Nephron (organoid): Measurements from ENCODE around the gene KCNJ4.

ENCODE experiments used
- H3K27ac Mint-ChIP-seq, 3 experiments: 2 replicates each; pipeline ENCODE4 v1.8.0; 2020; ENCODE audit warnings: mixed read lengths in 3 of 3, mild to moderate bottlenecking in 2 of 3, moderate library complexity in 1 of 3
- H3K27me3 Mint-ChIP-seq: 2 replicates; pipeline ENCODE4 v1.8.0; 2021; ENCODE audit warnings: low read depth, mild to moderate bottlenecking, moderate library complexity, mixed read lengths
- H3K36me3 Mint-ChIP-seq: 2 replicates; pipeline ENCODE4 v1.8.0; 2020; ENCODE audit warnings: low read depth, mixed read lengths
- H3K4me1 Mint-ChIP-seq: 2 replicates; pipeline ENCODE4 v1.8.0; 2020; ENCODE audit warnings: mixed read lengths
- H3K4me3 Mint-ChIP-seq, 3 experiments: 2 replicates each; pipeline ENCODE4 v1.8.0; 2020; ENCODE audit warnings: mild to moderate bottlenecking in 3 of 3, mixed read lengths in 3 of 3, moderate library complexity in 2 of 3
- H3K9me3 Mint-ChIP-seq: 2 replicates; pipeline ENCODE4 v1.8.0; 2020; ENCODE audit warnings: mixed read lengths
- CTCF ChIP-seq, 3 experiments: fragments of 200-600 bp; sonication (generic); IDR thresholded peaks; one replicate each; pipeline ENCODE4 v1.5.0; 2021; ENCODE audit warnings: antibody characterized with exemption in 3 of 3; ENCODE audit not compliant: unreplicated experiment in 3 of 3

Gene KCNJ4

DNA sequence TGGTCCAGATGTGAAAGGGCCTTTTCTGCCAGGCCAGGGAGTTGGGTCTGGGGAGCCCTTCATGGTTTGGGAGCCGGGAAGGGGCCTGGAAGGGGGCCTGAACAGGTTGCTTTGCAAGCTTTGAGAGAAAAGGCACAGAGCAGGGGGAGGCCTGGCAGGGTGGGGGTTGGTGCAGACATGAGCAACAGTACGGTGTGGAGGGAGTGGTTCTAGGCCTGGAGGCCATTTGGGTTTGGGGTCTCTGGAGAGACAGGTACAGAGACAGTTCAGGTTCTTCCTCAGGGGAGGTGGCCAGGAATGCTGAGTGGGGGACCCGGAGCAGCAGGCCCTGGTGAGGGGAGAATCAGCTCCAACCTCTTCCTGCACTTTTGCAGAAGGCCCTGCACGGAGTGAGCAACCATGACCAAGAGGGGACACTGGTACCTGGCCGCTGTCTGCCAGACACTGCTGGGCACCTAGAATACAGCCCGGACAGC, 14.3 kb upstream of the KCNJ4 start:
- peaks cover 15% of the 10 kb centered on the region for H3K27me3 Mint-ChIP-seq
- no peak for TF ChIP-seq CTCF (IDR thresholded peaks at IDR 0.05; ENCODE audit: unreplicated experiment in 3 of 3)
- peak overlapping the region; percentile 15 to 85 (median 38) for H3K4me3 Mint-ChIP-seq
- no peak overlapping the region for H3K27ac Mint-ChIP-seq
- H3K9me3 Mint-ChIP-seq: no peaks in the 10 kb centered on the region
- H3K4me1 Mint-ChIP-seq: no peaks in the 10 kb centered on the region
- no peaks in the 10 kb centered on the region for H3K36me3 Mint-ChIP-seq

GRCh38 chr22:38468443-38469305, 13.7 kb upstream of the KCNJ4 start:
- Mint-ChIP-seq H3K27me3 (peaks cover 21% of the 10 kb centered on the region), H3K27ac (peak overlapping the region in 1 of 3 experiments; percentile 44), H3K36me3 (no peaks in the 10 kb centered on the region), H3K9me3 (no peaks in the 10 kb centered on the region), H3K4me1 (peaks cover 4% of the 10 kb centered on the region), H3K4me3 (peak overlapping the region; percentile 77 to 85 (median 83))
- TF ChIP-seq CTCF (IDR thresholded peaks at IDR 0.05; ENCODE audit: unreplicated experiment in 3 of 3): peak; percentile 26 to 30 (median 29)

DNA sequence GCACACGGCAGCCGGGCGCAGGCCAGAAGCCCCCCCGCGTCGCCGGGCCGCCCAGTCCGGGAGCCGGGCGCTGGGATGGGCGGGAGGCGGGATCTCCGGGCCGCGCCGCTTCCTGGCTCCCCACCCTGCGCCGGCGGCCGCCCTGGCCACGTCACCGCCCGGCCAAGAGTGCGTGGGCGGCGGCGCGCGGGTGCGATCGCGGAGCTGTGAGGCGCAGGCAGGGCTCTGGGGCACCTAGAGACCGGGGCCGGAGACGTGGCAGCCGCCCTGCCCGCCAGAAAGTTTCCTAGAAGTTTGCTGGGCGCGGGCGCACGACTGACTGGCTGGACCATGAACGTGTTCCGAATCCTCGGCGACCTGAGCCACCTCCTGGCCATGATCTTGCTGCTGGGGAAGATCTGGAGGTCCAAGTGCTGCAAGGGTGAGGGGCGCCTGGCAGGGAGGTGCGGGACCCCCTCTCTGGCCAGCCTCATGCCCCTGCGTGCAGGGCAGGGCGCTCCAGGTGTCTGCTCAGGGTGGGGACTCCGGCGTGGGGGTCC, 13.0 kb upstream of the KCNJ4 start, which contains the start of gene KDELR3:
KDELR3 (plus strand) TSS at position 193 of the 539 bp plus-strand sequence; CDS start at position 331, 138 bp downstream.
- Mint-ChIP-seq H3K27me3 (peaks cover 28% of the 10 kb centered on the region), H3K36me3 (no peaks in the 10 kb centered on the region), H3K9me3 (no peaks in the 10 kb centered on the region), H3K4me3 (peak within 1 kb of the TSS; percentile 81 to 87 (median 86)), H3K4me1 (peaks cover 11% of the 10 kb centered on the region), H3K27ac (peak within 1 kb of the TSS in 2 of 3 experiments; percentile 44 to 58)
- no peak for TF ChIP-seq CTCF (IDR thresholded peaks at IDR 0.05; ENCODE audit: unreplicated experiment in 3 of 3)

DNA sequence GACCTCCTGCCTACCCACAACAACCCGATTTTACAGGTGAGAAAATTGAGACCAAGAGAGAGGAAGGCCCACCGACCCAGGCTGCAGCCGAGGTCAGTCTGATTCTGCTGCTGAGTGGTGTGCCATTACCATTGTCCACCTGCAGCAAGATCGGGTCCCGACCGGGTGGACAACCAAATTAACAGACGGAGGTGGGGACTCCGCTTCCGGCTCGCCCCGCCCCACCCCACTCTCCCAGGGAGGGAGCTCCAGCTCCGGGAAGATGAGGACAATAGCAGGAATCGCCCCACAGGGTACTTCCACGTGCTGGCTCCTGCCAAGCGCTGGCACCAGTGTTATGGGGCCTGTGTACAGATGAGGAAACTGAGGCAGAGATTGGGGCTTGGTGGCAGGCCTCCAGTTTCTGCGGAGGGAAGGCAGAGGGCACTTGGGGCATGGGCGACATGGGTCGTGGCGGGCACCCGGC, 12.5 kb upstream of the KCNJ4 start:
- peak overlapping the region in 1 of 3 experiments; percentile 31 for H3K27ac Mint-ChIP-seq
- no peaks in the 10 kb centered on the region for H3K36me3 Mint-ChIP-seq
- TF ChIP-seq CTCF (IDR thresholded peaks at IDR 0.05; ENCODE audit: unreplicated experiment in 3 of 3): no peak
- no peaks in the 10 kb centered on the region for H3K9me3 Mint-ChIP-seq
- H3K4me1 Mint-ChIP-seq: peaks cover 13% of the 10 kb centered on the region
- H3K4me3 Mint-ChIP-seq: peak overlapping the region; percentile 81 to 87 (median 86)
- H3K27me3 Mint-ChIP-seq: peaks cover 30% of the 10 kb centered on the region

DNA sequence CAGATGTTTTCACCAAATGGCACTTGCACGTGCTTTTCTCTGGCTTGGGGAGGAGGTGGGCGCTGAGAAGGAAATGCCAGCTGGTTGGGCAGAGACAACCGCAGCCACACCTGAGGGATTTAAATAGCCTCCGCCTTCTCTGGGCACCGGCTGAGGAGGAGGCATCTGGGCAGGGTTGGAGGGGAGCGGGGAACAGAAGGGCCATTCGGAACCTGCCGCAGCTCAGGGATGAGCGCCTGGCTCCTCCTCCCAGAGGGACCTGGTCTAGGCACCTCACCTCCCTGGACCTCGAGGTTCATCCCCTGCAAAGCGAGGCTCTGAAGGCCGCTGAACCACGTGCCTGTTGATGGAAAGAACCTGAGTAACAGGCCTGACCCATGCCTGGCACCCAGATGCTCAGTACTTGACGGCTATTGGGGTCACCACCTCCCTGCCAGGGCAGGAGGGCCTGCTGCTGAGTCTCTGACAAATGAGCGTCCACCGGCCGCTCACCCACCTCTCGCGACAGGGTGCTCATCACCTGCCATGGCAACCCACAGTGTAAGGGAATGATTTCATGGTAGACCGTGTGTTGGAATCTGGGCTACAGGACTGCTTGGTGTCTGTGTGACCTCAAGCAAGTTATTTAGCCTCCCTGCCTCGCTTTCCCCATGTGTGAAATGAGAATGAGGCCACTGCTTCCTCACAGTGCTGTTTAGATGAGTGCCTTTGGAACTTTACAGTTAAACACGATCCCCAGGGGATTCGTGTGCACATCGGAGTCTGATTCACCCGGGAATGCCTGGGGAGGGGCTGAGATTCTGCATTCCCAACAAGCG, 10.9 kb upstream of the KCNJ4 start:
- no peak for TF ChIP-seq CTCF (IDR thresholded peaks at IDR 0.05; ENCODE audit: unreplicated experiment in 3 of 3)
- no peak overlapping the region for H3K27ac Mint-ChIP-seq
- H3K27me3 Mint-ChIP-seq: peaks cover 45% of the 10 kb centered on the region
- peak overlapping the region; percentile 35 to 71 (median 65) for H3K4me3 Mint-ChIP-seq
- H3K4me1 Mint-ChIP-seq: peaks cover 13% of the 10 kb centered on the region
- H3K36me3 Mint-ChIP-seq: no peaks in the 10 kb centered on the region
- H3K9me3 Mint-ChIP-seq: no peaks in the 10 kb centered on the region
